H1 (cell line): ENCODE measurements around the gene ESD. TPM values are rescaled to one million over a fixed set of nuclear protein-coding genes. Genes with fewer than 3 reads are reported as not detected.
"Not testable (repeated sequence)": the region's sequence is repeated elsewhere in the genome, so short reads cannot be mapped to it uniquely, and the experiment has no call there.

Source experiments
- CTCF ChIA-PET: fragments of 300-600 bp; sonication (Branson Sonifier 250); formaldehyde crosslinking; loops from one replicate; lab custom pipeline; 2021; ENCODE audit not compliant: partially characterized antibody; lab: Charles Lee
- POLR2A ChIA-PET: fragments of 300-600 bp; sonication (Branson Sonifier 250); formaldehyde crosslinking; loops from one replicate; lab custom pipeline; 2021; ENCODE audit warnings: inconsistent platforms; ENCODE audit not compliant: partially characterized antibody; lab: Charles Lee
- DNase-seq, 2 experiments: peaks; one replicate each; pipeline versions ENCODE4 v3.0.0 to v3.0.0-alpha.2; 2010 to 2022; ENCODE audit warnings: low spot score in 2 of 2, low read depth in 1 of 2, mixed read lengths in 1 of 2
- FAIRE-seq: peaks from 2 replicates; lab custom pipeline; 2011; peaks lifted over from hg19 to GRCh38; lab: Jason Lieb, UNC
- H2AFZ ChIP-seq: 2 replicates; pipeline ENCODE4 v1.8.1; 2012; ENCODE audit warnings: low read length, inconsistent platforms
- H2AK5ac ChIP-seq: 2 replicates; pipeline ENCODE4 v1.6.1; 2013; ENCODE audit warnings: low read depth, low read length
- H2BK120ac ChIP-seq: replicated peaks from 2 replicates; pipeline ENCODE3; 2013; ENCODE audit warnings: low read depth, low read length, inconsistent platforms
- H2BK12ac ChIP-seq: 2 replicates; pipeline ENCODE4 v1.6.1; 2013; ENCODE audit warnings: low read depth, low read length
- H2BK15ac ChIP-seq: 2 replicates; pipeline ENCODE4 v1.6.1; 2013; ENCODE audit warnings: low read length
- H2BK20ac ChIP-seq: 2 replicates; pipeline ENCODE4 v1.6.1; 2013; ENCODE audit warnings: low read length
- H2BK5ac ChIP-seq: 2 replicates; pipeline ENCODE4 v1.6.1; 2013; ENCODE audit warnings: low read depth, low read length
- H3K14ac ChIP-seq: 2 replicates; pipeline ENCODE4 v1.6.1; 2013; ENCODE audit warnings: inconsistent platforms; ENCODE audit not compliant: insufficient read length
- H3K18ac ChIP-seq: 2 replicates; pipeline ENCODE4 v1.6.1; 2013; ENCODE audit warnings: low read length; ENCODE audit errors: extremely low read depth
- H3K23ac ChIP-seq: 2 replicates; pipeline ENCODE4 v1.6.1; 2013; ENCODE audit warnings: inconsistent platforms; ENCODE audit not compliant: insufficient read length
- H3K23me2 ChIP-seq: 2 replicates; pipeline ENCODE4 v1.6.1; 2013; ENCODE audit warnings: low read depth, low read length
- H3K27ac ChIP-seq: 2 replicates; pipeline ENCODE4 v1.6.1; 2011; ENCODE audit warnings: low read depth, low read length, inconsistent platforms
- H3K27me3 ChIP-seq, 4 experiments: replicated peaks in 1 of 4; 1 replicate in 1 of 4; 2 replicates in 3 of 4; pipeline versions ENCODE4 v1.6.1 to v1.8.1; 2011 to 2013; ENCODE audit warnings: low read length in 3 of 4, mild to moderate bottlenecking in 3 of 4, inconsistent platforms in 2 of 4, mixed read lengths in 2 of 4, moderate library complexity in 1 of 4; ENCODE audit not compliant: control insufficient read depth in 3 of 4, insufficient read depth in 3 of 4; ENCODE audit errors: extremely low read depth in 1 of 4
- H3K36me3 ChIP-seq, 4 experiments: 2 replicates each; pipeline versions ENCODE4 v1.6.1 to v1.8.1; 2011 to 2013; ENCODE audit warnings: mild to moderate bottlenecking in 4 of 4, low read length in 3 of 4, moderate library complexity in 2 of 4, control low read depth in 1 of 4, inconsistent platforms in 1 of 4; ENCODE audit not compliant: insufficient read depth in 4 of 4, control insufficient read depth in 2 of 4
- H3K4ac ChIP-seq: replicated peaks from 2 replicates; pipeline ENCODE3; 2013; ENCODE audit warnings: low read length, low read depth, mixed read lengths, inconsistent platforms; ENCODE audit not compliant: insufficient read length
- H3K4me1 ChIP-seq, 4 experiments: replicated peaks in 1 of 4; 1 replicate in 1 of 4; 2 replicates in 3 of 4; pipeline versions ENCODE4 v1.6.1 to v1.8.1; 2011 to 2013; ENCODE audit warnings: low read length in 3 of 4, inconsistent platforms in 2 of 4, mixed read lengths in 1 of 4; ENCODE audit not compliant: insufficient read depth in 4 of 4, control insufficient read depth in 3 of 4
- H3K4me2 ChIP-seq, 2 experiments: 2 replicates each; pipeline versions ENCODE4 v1.6.1 to v1.8.1; 2011 to 2013; ENCODE audit warnings: low read depth in 2 of 2, low read length in 2 of 2, control low read depth in 1 of 2, inconsistent platforms in 1 of 2, mild to moderate bottlenecking in 1 of 2; ENCODE audit not compliant: insufficient read depth in 1 of 2
- H3K4me3 ChIP-seq, 4 experiments: fragments of 200-600, 300-600 bp in 1 of 4; sonication (generic), shearing (Covaris generic), sonication (Bioruptor Twin) in 1 of 4; 2 replicates each; pipeline versions ENCODE4 v1.5.1 to v1.8.1; 2011 to 2016; ENCODE audit warnings: low read length in 4 of 4, low read depth in 3 of 4, control low read depth in 2 of 4, inconsistent platforms in 2 of 4, mild to moderate bottlenecking in 2 of 4, mixed read lengths in 1 of 4, moderate library complexity in 1 of 4; ENCODE audit not compliant: insufficient read depth in 2 of 4; ENCODE audit errors: extremely low read depth in 1 of 4
- H3K56ac ChIP-seq: replicated peaks from 2 replicates; pipeline ENCODE3; 2013; ENCODE audit warnings: low read depth, mild to moderate bottlenecking, mixed read lengths, low read length, inconsistent platforms; ENCODE audit not compliant: insufficient read length
- H3K79me1 ChIP-seq: 2 replicates; pipeline ENCODE4 v1.6.1; 2013; ENCODE audit warnings: low read depth, low read length, control low read depth
- H3K79me2 ChIP-seq, 2 experiments: 2 replicates each; pipeline versions ENCODE4 v1.6.1 to v1.8.1; 2012 to 2013; ENCODE audit warnings: low read length in 2 of 2, mild to moderate bottlenecking in 2 of 2, inconsistent platforms in 1 of 2; ENCODE audit not compliant: insufficient read depth in 2 of 2, control insufficient read depth in 1 of 2
- H3K9ac ChIP-seq, 4 experiments: replicated peaks in 1 of 4; 1 replicate in 1 of 4; 2 replicates in 3 of 4; pipeline versions ENCODE4 v1.6.1 to v1.8.1; 2011 to 2013; ENCODE audit warnings: low read depth in 3 of 4, low read length in 3 of 4, control low read depth in 2 of 4, mild to moderate bottlenecking in 2 of 4, moderate library complexity in 2 of 4, inconsistent platforms in 1 of 4; ENCODE audit errors: extremely low read depth in 1 of 4
- H3K9me3 ChIP-seq, 2 experiments: 2 replicates each; pipeline versions ENCODE4 v1.6.1 to v1.8.1; 2012 to 2013; ENCODE audit warnings: mild to moderate bottlenecking in 2 of 2, moderate library complexity in 2 of 2, control low read depth in 1 of 2, inconsistent platforms in 1 of 2, low read depth in 1 of 2, low read length in 1 of 2, mixed read lengths in 1 of 2; ENCODE audit not compliant: insufficient read depth in 2 of 2
- H4K20me1 ChIP-seq, 2 experiments: replicated peaks in 1 of 2; 2 replicates each; pipeline versions ENCODE3 to v1.8.1; 2011 to 2013; ENCODE audit warnings: inconsistent platforms in 2 of 2, low read length in 2 of 2, mild to moderate bottlenecking in 1 of 2; ENCODE audit not compliant: insufficient read depth in 2 of 2, control insufficient read depth in 1 of 2
- H4K5ac ChIP-seq: 2 replicates; pipeline ENCODE4 v1.6.1; 2013; ENCODE audit warnings: low read length, low read depth, mixed read lengths, inconsistent platforms; ENCODE audit not compliant: insufficient read length
- H4K8ac ChIP-seq: 2 replicates; pipeline ENCODE4 v1.8.0; 2013; ENCODE audit warnings: mild to moderate bottlenecking, moderate library complexity, low read length, inconsistent platforms; ENCODE audit not compliant: insufficient read depth; ENCODE audit errors: extremely low read depth
- H4K91ac ChIP-seq: replicated peaks from 2 replicates; pipeline ENCODE3; 2013; ENCODE audit warnings: low read length, mixed read lengths, inconsistent platforms; ENCODE audit not compliant: insufficient read length
- WGBS, 2 experiments: shearing (Covaris generic) in 1 of 2; methylation state at CpG; one replicate each; pipeline versions ENCODE4 v1.1.6 to v1.1.7; 2013 to 2015; ENCODE audit warnings: low lambda C conversion rate in 2 of 2, mixed read lengths in 2 of 2, inconsistent platforms in 1 of 2, low coverage in 1 of 2, missing lambda C conversion rate in 1 of 2; ENCODE audit not compliant: insufficient replicate concordance in 2 of 2, insufficient coverage in 1 of 2, insufficient read length in 1 of 2; ENCODE audit errors: extremely low coverage in 1 of 2, missing lambda C conversion rate in 1 of 2; 5-methylcytosine and 5-hydroxymethylcytosine counted together
- polyA plus RNA-seq, 7 experiments: library from polyadenylated mRNA; depleted of rRNA in 3 of 7; stranded (reverse) in 5 of 7; unstranded in 2 of 7; fragments of >200 nt in 5 of 7; fragments of 200-250 nt in 2 of 7; gene quantifications; 1 replicate in 5 of 7; 2 replicates in 1 of 7; 4 replicates in 1 of 7; pipeline versions ENCODE4 v1.2.1 to v1.2.3, GENCODE V29; 2011 to 2013; ENCODE audit warnings: missing spikeins in 2 of 7, mixed read lengths in 2 of 7
- total RNA-seq: library from RNA; stranded (reverse); fragmentation: NEBNext Ultra II Directional; extraction: Animal tissue kit (Norgen Biotek cat#: 25700); gene quantifications from 2 replicates; pipeline ENCODE4 v1.2.1, GENCODE V29; 2021

ESD gene
- total and polyA plus RNA-seq, 2 of the 8 experiments (the other 6 are each of a cell fraction or from before 2014, with no cell fraction given) = 40.3 to 55.8 TPM

GRCh38 chr13:46804921-46805320, 8.0 kb upstream of the ESD start:
- H3K27ac ChIP-seq, H3K23me2 ChIP-seq, H2AK5ac ChIP-seq, H3K4me3 ChIP-seq, H2AFZ ChIP-seq, H2BK15ac ChIP-seq, H3K14ac ChIP-seq, H4K20me1 ChIP-seq, FAIRE-seq, H3K4me2 ChIP-seq, H2BK120ac ChIP-seq, H3K18ac ChIP-seq, H3K27me3 ChIP-seq, H3K23ac ChIP-seq, H3K56ac ChIP-seq, H2BK5ac ChIP-seq, H3K36me3 ChIP-seq, H3K9me3 ChIP-seq, H4K91ac ChIP-seq, H4K5ac ChIP-seq, H3K79me2 ChIP-seq, H3K9ac ChIP-seq, H2BK12ac ChIP-seq, H3K4ac ChIP-seq, POLR2A ChIA-PET, H3K4me1 ChIP-seq, H3K79me1 ChIP-seq, H2BK20ac ChIP-seq, DNase-seq, H4K8ac ChIP-seq: not testable (repeated sequence)
- 100% methylated on average over 1 of the region's 1 CpG; no CpG with 5 or more reads in 1 of the 2 experiments for WGBS, 2 experiments
- CTCF ChIA-PET = interaction anchor here (0.8 kb wide), 1 partner anchor 89 kb away, joined by 3 read pairs; no protein-coding TSS in a partner anchor
